LHCN-M2 (cell line): ENCODE measurements around the gene ANXA2. TPM values are rescaled to one million over a fixed set of nuclear protein-coding genes. Genes with fewer than 3 reads are reported as not detected.
"Not testable (repeated sequence)": the region's sequence is repeated elsewhere in the genome, so short reads cannot be mapped to it uniquely, and the experiment has no call there.

ENCODE experiments used
- DNase-seq: peaks from one replicate; pipeline ENCODE4 v3.0.0-alpha.2; 2012; ENCODE audit warnings: low read depth
- total RNA-seq: library from RNA; depleted of rRNA; stranded (reverse); fragments of >200 nt; gene quantifications from 2 replicates; pipeline ENCODE4 v1.2.3, GENCODE V29; 2014

ANXA2 gene
- total RNA-seq, 1 experiment from 2014 or later: 3,230 TPM

- not testable (repeated sequence) for DNase-seq
Observed at GRCh38 chr15:60410350-60410749, 12.6 kb upstream of the ANXA2 start.

- DNase-seq: peak; percentile 85
Observed at GRCh38 chr15:60408463-60408981, 10.7 kb upstream of the ANXA2 start.

GRCh38 chr15:60407415-60407805, 9.6 kb upstream of the ANXA2 start:
- DNase-seq: peak; percentile 90

- no peak for DNase-seq
Observed at GRCh38 chr15:60406513-60407414, 9.0 kb upstream of the ANXA2 start.

GRCh38 chr15:60405399-60405798, 7.6 kb upstream of the ANXA2 start:
- no peak for DNase-seq

GRCh38 chr15:60404351-60404750, 6.6 kb upstream of the ANXA2 start:
- not testable (repeated sequence) for DNase-seq

- no peak for DNase-seq
Observed at GRCh38 chr15:60400944-60401343, 3.2 kb upstream of the ANXA2 start.

- no peak for DNase-seq
Observed at GRCh38 chr15:60399931-60400330, 2.1 kb upstream of the ANXA2 start.

GRCh38 chr15:60399246-60399915, 1.6 kb upstream of the ANXA2 start:
- DNase-seq: no peak

GRCh38 chr15:60396958-60397771, 621 bp downstream of the ANXA2 start:
- DNase-seq: peak; percentile 90

- peak; percentile 60 for DNase-seq
Observed at GRCh38 chr15:60396560-60396957, 1.2 kb downstream of the ANXA2 start.

GRCh38 chr15:60396100-60396499, 1.7 kb downstream of the ANXA2 start:
- peak; percentile 56 for DNase-seq

- DNase-seq: peak; percentile 53
Observed at GRCh38 chr15:60395276-60396011, 2.3 kb downstream of the ANXA2 start.

- peak; percentile 68 for DNase-seq
Observed at GRCh38 chr15:60394689-60395097, 3.1 kb downstream of the ANXA2 start.

GRCh38 chr15:60392986-60393790, 4.6 kb downstream of the ANXA2 start:
- peak; percentile 100 for DNase-seq

GRCh38 chr15:60392601-60392985, 5.2 kb downstream of the ANXA2 start:
- peak; percentile 94 for DNase-seq

- peak; percentile 19 for DNase-seq
Observed at GRCh38 chr15:60391722-60392315, 6.0 kb downstream of the ANXA2 start.

GRCh38 chr15:60390871-60391501, 6.8 kb downstream of the ANXA2 start:
- DNase-seq: peak; percentile 96

GRCh38 chr15:60390231-60390630, 7.6 kb downstream of the ANXA2 start:
- DNase-seq: peak; percentile 37
